Fibroblast of lung (primary cell): Measurements from ENCODE around the gene AMPD3. TPM values are rescaled to one million over a fixed set of nuclear protein-coding genes. Genes with fewer than 3 reads are reported as not detected.
A peak's percentile ranks its signal among the peaks of the same experiment; 100 is the strongest.

ENCODE experiments used
- DNase-seq, 2 donors: peaks; one replicate each; pipeline versions ENCODE4 v3.0.0 to v3.0.0-alpha.2; 2010; ENCODE audit warnings: low read depth in 2 of 2
- H2AFZ ChIP-seq: 2 replicates; pipeline ENCODE4 v1.5.1; 2012; ENCODE audit warnings: low read length, control low read depth, inconsistent platforms
- H3K27ac ChIP-seq: 2 replicates; pipeline ENCODE4 v1.5.1; 2011; ENCODE audit warnings: low read length, control low read depth; ENCODE audit not compliant: insufficient read depth
- H3K27me3 ChIP-seq: 2 replicates; pipeline ENCODE4 v1.5.1; 2011; ENCODE audit warnings: mild to moderate bottlenecking, low read length; ENCODE audit not compliant: control insufficient read depth, insufficient read depth
- H3K36me3 ChIP-seq: 2 replicates; pipeline ENCODE4 v1.5.1; 2011; ENCODE audit warnings: low read length; ENCODE audit not compliant: control insufficient read depth, insufficient read depth
- H3K4me1 ChIP-seq: 2 replicates; pipeline ENCODE4 v1.5.1; 2011; ENCODE audit warnings: low read length; ENCODE audit not compliant: control insufficient read depth, insufficient read depth; ENCODE audit errors: extremely low read depth
- H3K4me2 ChIP-seq: 2 replicates; pipeline ENCODE4 v1.5.1; 2011; ENCODE audit warnings: low read length, control low read depth; ENCODE audit not compliant: insufficient read depth; ENCODE audit errors: extremely low read depth
- H3K4me3 ChIP-seq, 4 experiments: fragments of 200-600 bp in 1 of 4; sonication (generic) in 1 of 4; replicated peaks in 1 of 4; 2 replicates each; pipeline ENCODE4 v1.5.1; 2011 to 2016; ENCODE audit warnings: low read length in 4 of 4, low read depth in 3 of 4, mild to moderate bottlenecking in 3 of 4, control low read depth in 2 of 4, inconsistent platforms in 1 of 4, mixed read lengths in 1 of 4; ENCODE audit not compliant: insufficient read depth in 1 of 4; ENCODE audit errors: control extremely low read depth in 1 of 4
- H3K79me2 ChIP-seq: 2 replicates; pipeline ENCODE4 v1.5.1; 2012; ENCODE audit warnings: mild to moderate bottlenecking, low read length, inconsistent platforms; ENCODE audit not compliant: control insufficient read depth, insufficient read depth
- H3K9ac ChIP-seq: 2 replicates; pipeline ENCODE4 v1.5.1; 2011; ENCODE audit warnings: mild to moderate bottlenecking, low read length, control low read depth; ENCODE audit not compliant: insufficient read depth
- H3K9me3 ChIP-seq: 2 replicates; pipeline ENCODE4 v1.5.1; 2012; ENCODE audit warnings: low read depth, low read length; ENCODE audit not compliant: control insufficient read depth, insufficient read depth
- H4K20me1 ChIP-seq: 2 replicates; pipeline ENCODE4 v1.5.1; 2011; ENCODE audit warnings: low read length; ENCODE audit not compliant: control insufficient read depth, insufficient read depth; ENCODE audit errors: extremely low read depth
- CTCF ChIP-seq, 2 donors: IDR thresholded peaks in 1 of 2; conservative IDR thresholded peaks in 1 of 2; 1 replicate in 1 of 2; 2 replicates in 1 of 2; pipeline ENCODE4 v1.5.1; 2011 to 2012; ENCODE audit warnings: low read length in 2 of 2, control low read depth in 1 of 2, inconsistent platforms in 1 of 2, low read depth in 1 of 2, mild to moderate bottlenecking in 1 of 2
- EZH2 ChIP-seq: IDR thresholded peaks from 2 replicates; pipeline ENCODE4 v1.5.1; 2012; ENCODE audit warnings: low read length, control low read depth, mild to moderate bottlenecking; ENCODE audit errors: missing control alignments
- polyA plus RNA-seq, 2 donors: library from polyadenylated mRNA; depleted of rRNA in 1 of 2; stranded (reverse) in 1 of 2; unstranded in 1 of 2; fragments of >200 nt; gene quantifications; 2 replicates each; pipeline ENCODE4 v1.2.1, GENCODE V29; 2011 to 2012; ENCODE audit warnings: missing spikeins in 1 of 2
- total RNA-seq: library from RNA; depleted of rRNA; stranded (reverse); fragments of >200 nt; gene quantifications from 2 replicates; pipeline ENCODE4 v1.2.1, GENCODE V29; 2014

AMPD3 gene
- total and polyA plus RNA-seq, 2 donors (not counting 1 experiment from before 2014, with no cell fraction given): 18.1 to 24.9 TPM

GRCh38 chr11:10529279-10529678 is 74.2 kb downstream of the AMPD3 start:
- H3K36me3 ChIP-seq: peaks cover 3% of the 10 kb centered on the region
- no peak overlapping the region for H3K9ac ChIP-seq
- H3K79me2 ChIP-seq: no peaks in the 10 kb centered on the region
- H2AFZ ChIP-seq: no peak overlapping the region
- no peak overlapping the region for H3K27ac ChIP-seq
- peak overlapping the region; percentile 27 for H3K4me2 ChIP-seq
- H3K4me3 ChIP-seq: no peak overlapping the region
- no peaks in the 10 kb centered on the region for H3K27me3 ChIP-seq
- TF ChIP-seq EZH2 (no peak), CTCF (conservative IDR thresholded peaks at IDR 0.05 in 1 of 2, IDR thresholded peaks at IDR 0.05 in 1 of 2; ENCODE audit: low read depth in 1 of 2, low read length in 2 of 2) (no peak)
- H3K4me1 ChIP-seq: peaks cover 21% of the 10 kb centered on the region
- no peaks in the 10 kb centered on the region for H4K20me1 ChIP-seq
- no peaks in the 10 kb centered on the region for H3K9me3 ChIP-seq
- peak in 1 of 2 donors; percentile 88 for DNase-seq

- H4K20me1 ChIP-seq: no peaks in the 10 kb centered on the region
- TF ChIP-seq CTCF (conservative IDR thresholded peaks at IDR 0.05 in 1 of 2, IDR thresholded peaks at IDR 0.05 in 1 of 2; ENCODE audit: low read depth in 1 of 2, low read length in 2 of 2) (no peak), EZH2 (no peak)
- no peak overlapping the region for H2AFZ ChIP-seq
- H3K9me3 ChIP-seq: no peaks in the 10 kb centered on the region
- peaks cover 2% of the 10 kb centered on the region for H3K36me3 ChIP-seq
- H3K27ac ChIP-seq: no peak overlapping the region
- no peak overlapping the region for H3K4me3 ChIP-seq
- DNase-seq: no peak
- H3K4me1 ChIP-seq: peaks cover 14% of the 10 kb centered on the region
- H3K27me3 ChIP-seq: no peaks in the 10 kb centered on the region
- no peak overlapping the region for H3K9ac ChIP-seq
- no peaks in the 10 kb centered on the region for H3K79me2 ChIP-seq
- H3K4me2 ChIP-seq: no peak overlapping the region
These were observed 77.5 kb downstream of the AMPD3 start for GRCh38 chr11:10532526-10532925.

GRCh38 chr11:10533323-10533722 is 78.3 kb downstream of the AMPD3 start:
- Histone ChIP-seq H3K4me2 (no peak overlapping the region), H2AFZ (no peak overlapping the region), H3K4me3 (no peak overlapping the region), H3K27ac (no peak overlapping the region), H3K79me2 (peaks cover 1% of the 10 kb centered on the region), H3K9me3 (no peaks in the 10 kb centered on the region), H3K36me3 (peaks cover 2% of the 10 kb centered on the region), H4K20me1 (no peaks in the 10 kb centered on the region), H3K27me3 (no peaks in the 10 kb centered on the region), H3K9ac (no peak overlapping the region), H3K4me1 (peaks cover 10% of the 10 kb centered on the region)
- no peak for DNase-seq
- TF ChIP-seq CTCF (conservative IDR thresholded peaks at IDR 0.05 in 1 of 2, IDR thresholded peaks at IDR 0.05 in 1 of 2; ENCODE audit: low read depth in 1 of 2, low read length in 2 of 2) (no peak), EZH2 (no peak)
